DMS 273 treated with DMSO at 0.1 percent for 48 hours (cell line): Measurements from ENCODE around the gene IL31RA.

Source experiments
- DNase-seq: peaks from one replicate; lab custom pipeline; 2025; lab: John Stamatoyannopoulos, UW

IL31RA gene

DNA sequence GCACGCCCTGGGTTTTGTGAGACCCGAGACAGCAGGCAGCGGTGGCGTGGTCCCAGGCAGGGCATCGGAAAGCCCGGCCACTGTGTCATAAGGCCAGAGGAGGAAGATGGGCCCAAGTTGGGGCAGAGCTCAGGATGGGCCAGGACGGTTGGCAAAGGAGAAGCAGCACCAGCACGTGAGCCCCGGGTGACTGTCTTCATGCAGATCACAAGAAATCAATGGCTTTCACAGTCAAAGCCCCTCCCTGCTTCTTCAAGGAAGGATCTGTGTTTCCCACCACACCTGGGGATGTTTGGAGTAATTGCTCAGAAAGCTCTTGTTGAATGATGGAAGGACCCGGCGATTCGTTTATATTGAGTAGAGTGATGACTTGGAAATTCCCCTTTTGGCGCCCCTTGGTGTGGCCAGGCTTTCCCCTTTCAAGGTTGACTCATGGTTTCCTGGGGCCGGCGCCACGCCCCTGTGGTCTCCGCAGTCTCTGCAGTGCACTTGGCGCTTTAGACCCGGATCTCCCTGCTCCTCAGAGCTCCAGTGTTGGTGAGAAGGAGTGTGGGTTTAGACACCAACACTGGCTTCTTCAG is 52.1 kb downstream of the IL31RA start:
- DNase-seq = no peak

- DNase-seq = no peak
Observed at GRCh38 chr5:55904152-55904551, 53.0 kb downstream of the IL31RA start.

GRCh38 chr5:55905251-55905650 is 54.1 kb downstream of the IL31RA start:
- DNase-seq = no peak

GRCh38 chr5:55907927-55908326 is 56.8 kb downstream of the IL31RA start:
- no peak for DNase-seq

GRCh38 chr5:55908804-55909203 is 57.6 kb downstream of the IL31RA start:
- DNase-seq = no peak

DNA sequence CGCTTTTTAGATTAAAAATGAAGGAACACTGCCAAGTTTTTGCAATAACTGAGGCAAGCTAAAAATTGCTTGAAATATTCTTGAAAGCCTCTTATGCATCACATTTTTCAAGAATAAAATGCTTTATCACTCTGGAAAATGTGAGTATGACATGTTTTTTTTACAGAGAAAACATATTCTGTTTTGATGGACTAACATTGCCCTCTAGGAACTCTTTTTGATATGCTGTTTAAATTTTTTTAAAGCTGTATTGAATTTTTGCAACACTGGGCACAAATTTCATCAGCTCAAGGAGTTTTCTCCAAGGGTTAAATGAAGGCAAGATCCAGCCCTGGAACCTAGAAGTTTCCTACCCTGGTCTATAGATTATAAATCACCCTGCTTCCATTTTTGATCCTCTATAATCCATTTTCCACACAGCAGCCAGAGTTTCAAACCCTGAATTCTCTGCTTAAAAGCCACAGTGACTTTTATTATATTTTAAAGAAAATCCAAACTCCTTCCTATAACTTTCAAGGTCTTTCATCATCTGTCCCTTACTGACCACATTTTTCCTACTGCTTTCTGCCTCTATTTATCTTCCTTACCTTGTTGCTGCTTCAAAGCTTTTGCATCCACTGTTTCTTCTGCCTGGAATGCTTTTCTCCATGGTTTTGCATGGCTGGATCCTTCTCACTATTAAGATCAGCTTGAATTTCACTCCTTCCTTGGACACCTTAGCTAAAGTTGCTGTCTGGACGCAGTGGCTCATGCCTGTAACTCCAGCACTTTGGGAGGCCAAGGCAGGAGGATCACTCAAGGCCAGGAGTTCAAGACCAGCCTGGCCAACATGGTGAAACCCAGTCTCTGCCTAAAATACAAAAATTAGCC is 60.9 kb downstream of the IL31RA start:
- no peak for DNase-seq

DNA sequence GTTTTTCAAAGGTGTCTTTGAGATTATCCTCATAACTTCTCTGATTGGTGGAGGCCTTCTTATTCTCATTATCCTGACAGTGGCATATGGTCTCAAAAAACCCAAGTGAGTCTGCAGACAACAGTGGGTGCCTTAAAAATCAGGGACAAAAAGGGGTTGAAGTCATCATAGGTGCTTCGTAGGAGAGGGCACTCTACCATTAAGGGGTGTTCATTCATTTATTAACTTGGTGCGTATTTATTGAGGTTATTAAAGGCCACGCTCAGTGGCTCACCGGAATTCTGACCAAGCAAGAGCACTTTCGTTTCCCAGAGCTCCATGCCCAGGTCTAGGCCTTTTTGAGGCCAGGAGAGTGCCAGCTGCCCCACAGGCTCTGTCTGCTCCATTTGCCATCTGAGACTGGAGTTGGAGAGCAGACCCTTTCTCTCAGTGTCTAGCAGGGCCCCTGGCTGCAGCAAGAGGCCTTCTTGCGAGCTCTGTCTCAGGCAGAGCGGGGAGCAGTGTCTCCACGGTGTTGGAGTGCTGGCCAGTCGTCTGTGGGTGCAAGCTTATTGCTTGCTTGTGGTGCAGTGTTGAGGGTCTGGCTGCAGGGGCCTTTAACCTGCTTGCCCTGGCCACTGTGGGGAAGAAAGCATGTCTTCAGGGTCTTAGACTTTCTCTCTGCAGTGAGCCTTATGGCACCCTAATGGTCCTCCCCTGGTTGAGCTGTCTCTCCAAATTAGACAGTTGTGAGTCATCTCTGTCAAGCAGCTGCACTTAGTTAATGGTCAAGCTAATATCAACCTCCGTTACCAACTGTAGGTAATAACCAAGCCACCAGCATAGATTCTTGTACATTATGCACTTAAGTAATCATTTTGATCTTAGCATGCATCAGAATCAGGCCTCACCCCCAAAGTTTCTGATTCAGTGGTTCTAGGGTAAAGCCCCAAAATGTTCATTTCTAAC is 62.6 kb downstream of the IL31RA start:
- no peak for DNase-seq

DNA sequence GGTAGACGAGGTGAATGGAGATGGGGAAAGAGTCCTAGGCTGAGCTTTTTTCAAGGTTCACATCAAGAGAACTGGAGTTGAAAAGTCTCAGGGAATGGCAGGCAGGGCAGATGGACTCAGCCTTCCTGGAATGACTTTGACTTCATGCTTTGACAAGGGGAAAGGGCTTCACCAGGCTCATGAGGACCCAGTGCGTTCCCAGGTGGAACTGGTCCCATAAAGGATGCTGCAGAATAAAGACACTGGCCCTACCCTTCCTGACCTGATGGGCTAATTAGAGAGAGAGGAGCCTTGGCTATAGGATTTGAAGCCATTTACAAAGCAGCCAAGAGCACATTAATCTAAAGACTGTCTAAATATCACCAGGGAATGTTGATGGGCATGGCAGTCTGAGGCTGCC is 63.8 kb downstream of the IL31RA start:
- no peak for DNase-seq

- DNase-seq = no peak
Observed at GRCh38 chr5:55915783-55916182, 64.6 kb downstream of the IL31RA start.

GRCh38 chr5:55916986-55917385 is 65.8 kb downstream of the IL31RA start:
- no peak for DNase-seq

DNA sequence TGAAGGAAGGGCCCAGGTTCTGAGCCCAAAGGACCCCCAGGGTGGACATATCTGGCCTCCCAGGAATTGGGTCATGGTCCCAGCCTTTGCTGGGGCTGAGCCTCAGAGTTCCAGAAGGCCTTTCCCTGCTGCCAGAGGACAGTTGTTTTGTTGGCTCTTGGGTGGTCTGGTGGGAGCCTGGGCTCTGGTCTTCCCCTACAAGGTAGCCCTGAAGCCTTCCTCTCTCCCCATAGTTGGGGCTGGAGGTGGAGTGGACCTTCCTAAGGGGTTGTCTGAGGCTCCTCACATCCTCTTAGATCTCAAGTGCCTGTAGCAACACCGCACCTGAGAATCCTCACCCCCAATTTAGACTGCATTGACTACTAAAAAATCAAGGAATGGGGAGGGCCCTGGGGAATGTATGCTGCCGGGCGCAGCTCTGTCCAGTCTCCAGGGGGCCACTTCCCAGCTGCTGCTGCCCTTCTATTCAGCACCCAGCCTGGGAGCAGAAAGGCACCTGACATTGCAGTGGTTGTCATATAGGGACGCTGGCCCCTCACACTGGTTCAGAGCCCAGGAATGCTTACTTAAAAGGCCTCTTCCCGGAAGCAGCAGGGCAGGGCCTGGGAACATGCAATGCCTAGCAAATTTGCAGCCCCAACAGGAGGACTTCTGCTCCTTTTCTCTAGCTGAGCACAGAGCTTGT is 66.4 kb downstream of the IL31RA start:
- DNase-seq = no peak

DNA sequence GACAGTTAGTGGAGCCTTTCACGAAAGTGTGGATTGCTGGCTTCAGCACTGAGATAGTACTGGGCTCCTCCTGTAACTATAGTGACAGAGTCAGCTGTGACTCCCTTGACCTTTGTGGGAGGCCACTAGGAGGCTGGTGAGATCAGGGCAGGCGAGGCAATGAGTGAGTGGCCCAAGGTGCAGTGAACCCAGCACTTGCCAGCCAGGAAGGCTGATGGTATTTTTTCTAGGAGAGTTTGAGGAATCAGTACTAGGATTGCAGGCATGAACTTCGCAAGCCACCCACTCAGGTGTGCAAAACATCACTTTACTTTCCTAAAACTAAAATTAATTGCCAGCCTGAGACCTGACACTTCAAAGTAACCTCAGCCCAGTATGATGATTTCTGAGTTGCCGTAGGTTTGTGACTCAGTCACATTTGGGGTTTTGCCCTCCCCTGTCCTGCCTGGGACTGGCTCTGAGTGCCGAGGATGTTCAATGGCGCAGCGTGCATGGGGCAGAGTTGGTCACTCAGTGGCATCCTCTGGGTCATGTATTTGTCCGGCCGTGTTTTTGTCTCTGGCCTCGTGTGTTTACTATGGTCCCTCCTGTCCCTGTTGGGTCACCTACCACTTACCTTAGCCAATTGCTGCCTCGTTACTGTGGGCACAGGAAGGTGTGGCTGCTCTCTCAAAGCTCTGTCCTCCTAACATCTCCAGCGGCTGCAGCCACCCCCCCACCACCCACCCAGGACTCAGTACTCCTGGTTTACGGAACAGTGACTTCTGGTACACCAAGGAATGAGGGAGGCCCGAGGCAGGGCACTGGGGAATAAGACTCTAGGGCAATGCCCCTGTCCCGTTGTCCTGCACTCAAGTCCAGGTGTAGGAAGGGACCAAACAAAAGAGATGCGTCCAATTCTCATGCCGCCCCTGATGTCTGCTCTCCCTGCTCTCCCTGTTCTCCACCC is 67.2 kb downstream of the IL31RA start:
- DNase-seq = no peak

DNA sequence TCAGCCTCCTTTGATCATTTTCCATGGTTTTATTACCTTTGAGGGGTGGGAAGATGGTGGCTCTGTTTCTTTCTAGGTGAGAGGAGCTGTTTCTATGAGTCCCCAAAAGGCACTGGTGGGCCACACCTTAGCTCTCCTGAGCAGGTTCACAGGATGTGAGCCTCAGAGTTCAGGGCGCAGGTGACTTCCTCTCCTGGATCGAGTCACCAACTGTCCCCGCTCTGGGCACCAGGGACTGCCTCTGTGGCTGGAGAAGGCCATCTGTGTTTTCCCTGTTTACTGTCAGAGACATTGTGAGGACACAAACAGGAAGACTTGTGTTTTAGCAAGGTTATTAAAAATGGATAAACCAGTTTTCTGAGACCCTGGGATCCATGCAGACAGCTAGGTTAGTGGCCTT is 68.5 kb downstream of the IL31RA start:
- no peak for DNase-seq

- DNase-seq = no peak
Observed at GRCh38 chr5:55920784-55921183, 69.6 kb downstream of the IL31RA start.

DNA sequence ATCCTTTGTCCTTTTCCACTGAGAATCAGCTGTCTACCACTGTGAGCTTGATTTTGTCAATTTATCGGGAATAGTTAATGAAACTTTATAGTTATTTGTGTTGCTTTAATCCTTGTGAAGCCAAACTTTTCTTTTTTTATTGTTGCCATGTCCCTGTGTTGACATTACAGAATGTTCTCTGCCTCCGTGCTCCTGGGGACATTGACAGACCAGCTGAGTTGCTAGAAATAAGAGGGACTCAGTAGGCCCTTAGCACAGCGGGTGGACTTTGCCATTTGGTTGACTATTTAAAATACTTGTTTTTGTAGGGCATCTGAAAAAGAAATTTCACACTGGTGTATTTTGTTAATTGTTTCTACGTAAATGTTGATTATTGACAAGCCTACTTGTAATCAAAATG is 70.5 kb downstream of the IL31RA start:
- DNase-seq = no peak

DNA sequence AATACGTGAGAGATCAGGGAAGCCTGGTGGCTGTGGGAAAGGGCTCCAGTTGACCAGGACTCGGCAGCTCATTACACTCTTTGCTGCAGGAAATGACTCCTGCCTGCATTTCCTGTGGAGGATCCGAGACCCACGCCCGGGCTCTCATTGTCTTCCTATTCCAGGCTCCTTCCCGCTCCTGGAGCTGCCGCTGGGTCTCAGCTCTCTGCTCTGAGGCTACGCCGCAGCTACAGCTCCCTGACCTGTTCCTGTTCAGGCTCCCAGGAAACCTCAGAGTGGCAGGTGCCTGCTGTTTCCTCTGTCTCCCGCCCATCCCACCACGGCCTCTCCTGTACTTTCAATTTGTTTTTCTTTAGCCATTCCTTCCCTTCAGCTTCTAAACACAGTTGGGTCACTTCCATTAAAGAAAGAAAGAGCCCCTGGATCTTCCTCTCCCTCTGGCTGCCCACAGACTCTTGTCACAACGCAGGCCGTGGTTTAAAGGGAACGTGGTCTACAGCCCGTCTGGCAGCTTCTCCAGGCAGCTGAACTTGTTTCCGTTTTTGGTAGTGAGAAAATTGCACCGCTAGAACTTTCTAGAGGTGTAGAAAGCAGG is 72.1 kb downstream of the IL31RA start:
- no peak for DNase-seq

GRCh38 chr5:55923865-55924500 is 72.8 kb downstream of the IL31RA start:
- no peak for DNase-seq

GRCh38 chr5:55924744-55925143 is 73.6 kb downstream of the IL31RA start:
- no peak for DNase-seq

DNA sequence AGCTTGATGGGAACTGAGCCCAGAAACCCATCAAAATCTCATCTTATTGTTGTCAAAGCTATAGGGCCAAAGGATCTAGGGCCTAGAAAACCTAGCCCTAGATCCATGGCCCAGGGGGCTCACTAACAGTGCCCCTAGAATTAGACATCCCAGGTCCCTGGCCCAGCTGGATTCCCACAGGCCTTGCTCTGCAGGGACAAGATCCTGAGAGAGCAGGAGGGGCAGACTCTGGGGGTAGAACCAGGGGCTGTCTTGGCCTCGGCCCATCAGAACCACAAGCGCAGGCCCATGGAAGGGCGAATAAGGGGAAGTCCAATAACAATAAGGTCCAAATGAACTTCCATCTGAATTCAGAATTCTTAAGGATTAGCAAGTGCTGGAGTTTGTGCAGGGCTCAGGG is 74.0 kb downstream of the IL31RA start:
- no peak for DNase-seq

DNA sequence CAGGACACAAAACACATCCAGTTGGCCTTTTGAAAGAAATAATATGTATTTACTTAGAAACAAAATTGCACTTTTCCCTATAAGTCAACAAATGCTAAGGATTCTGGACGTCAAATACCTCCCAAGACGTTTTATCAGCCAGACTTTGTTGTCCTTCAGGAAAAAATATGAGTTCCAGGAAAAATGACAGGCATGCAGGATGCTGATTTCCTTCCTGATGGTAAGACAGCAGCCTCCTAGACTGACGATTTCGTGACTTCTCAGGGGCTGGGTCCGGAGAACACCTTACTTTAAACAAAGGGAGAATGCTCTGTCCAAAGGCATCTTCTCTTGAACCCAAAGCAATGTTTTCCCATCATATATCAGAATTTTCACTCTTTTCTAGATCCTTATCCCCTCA is 74.6 kb downstream of the IL31RA start:
- DNase-seq = no peak
